ENCODE measurements around the gene GCNT4. TPM values are rescaled to one million over a fixed set of nuclear protein-coding genes. Genes with fewer than 3 reads are reported as not detected.
A peak's percentile ranks its signal among the peaks of the same experiment; 100 is the strongest.

Gene GCNT4
- total RNA-seq, 1 donor from 2014 or later, result 9.0 TPM

DNA sequence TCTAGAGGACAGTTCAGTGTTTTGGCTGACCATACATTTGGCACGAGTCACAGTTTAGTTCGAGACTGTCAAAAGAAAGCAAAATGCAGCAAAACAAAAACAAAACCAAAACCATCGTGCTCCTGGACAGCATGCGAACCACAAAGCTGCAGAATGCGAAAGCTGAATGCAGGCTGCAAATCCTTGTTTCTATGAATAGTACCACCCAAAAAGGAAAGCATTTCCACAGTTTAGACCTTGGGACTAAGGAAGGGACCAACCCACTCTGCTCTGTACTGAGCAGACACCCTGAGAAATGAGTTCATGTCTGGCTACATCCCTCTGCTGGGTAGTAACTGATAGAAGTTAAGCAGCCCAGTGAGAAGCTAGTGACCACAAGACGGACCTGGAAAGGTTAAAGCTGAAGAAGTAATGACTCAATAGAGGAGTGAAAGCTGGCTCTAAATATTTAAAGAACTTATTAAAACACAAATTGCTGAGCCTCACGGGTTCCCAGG lies 3.9 kb downstream of the GCNT4 start:
- no peak overlapping the region for H3K4me3 ChIP-seq (ENCODE audit: insufficient read depth, low read depth, low read length)
- peaks cover 16% of the 10 kb centered on the region for H3K36me3 Mint-ChIP-seq (ENCODE audit: low read depth, unreplicated experiment)
- no peaks in the 10 kb centered on the region for H3K27me3 Mint-ChIP-seq (ENCODE audit: low read depth, unreplicated experiment)
- H3K4me1 Mint-ChIP-seq (ENCODE audit: low read depth, unreplicated experiment), result peaks cover 60% of the 10 kb centered on the region
- H3K4me3 Mint-ChIP-seq (ENCODE audit: unreplicated experiment), result peak overlapping the region; percentile 51
- no peak for TF ChIP-seq CTCF (IDR thresholded peaks at IDR 0.05; ENCODE audit: insufficient read depth, low read depth, low read length)
- TF ChIP-seq EZH2 (IDR thresholded peaks at IDR 0.05; ENCODE audit: insufficient read depth, low read length), result no peak
- peak overlapping the region; percentile 91 for H3K27ac Mint-ChIP-seq (ENCODE audit: unreplicated experiment)
- no peaks in the 10 kb centered on the region for H3K9me3 ChIP-seq (ENCODE audit: insufficient read depth, low read depth, low read length)
- H3K4me1 ChIP-seq (ENCODE audit: insufficient read depth, low read length), result peaks cover 10% of the 10 kb centered on the region
- no peak overlapping the region for H3K9ac ChIP-seq (ENCODE audit: low read length)
- peak; percentile 71 for DNase-seq (ENCODE audit: low read depth)
- H3K27ac ChIP-seq (ENCODE audit: low read depth, low read length), result peak overlapping the region; percentile 1
- no peak overlapping the region for H2AFZ ChIP-seq (ENCODE audit: low read depth, low read length)
- no peaks in the 10 kb centered on the region for H3K36me3 ChIP-seq (ENCODE audit: insufficient read depth, low read length)
- no peaks in the 10 kb centered on the region for H3K27me3 ChIP-seq (ENCODE audit: insufficient read depth, low read length)
- peak overlapping the region; percentile 73 for H3K4me2 ChIP-seq (ENCODE audit: low read length)
- no peaks in the 10 kb centered on the region for H3K9me3 Mint-ChIP-seq (ENCODE audit: unreplicated experiment)
- H3K79me2 ChIP-seq (ENCODE audit: insufficient read depth, low read length), result peaks cover 20% of the 10 kb centered on the region
- H4K20me1 ChIP-seq (ENCODE audit: insufficient read depth, low read length), result no peaks in the 10 kb centered on the region
- no peak for FAIRE-seq

DNA sequence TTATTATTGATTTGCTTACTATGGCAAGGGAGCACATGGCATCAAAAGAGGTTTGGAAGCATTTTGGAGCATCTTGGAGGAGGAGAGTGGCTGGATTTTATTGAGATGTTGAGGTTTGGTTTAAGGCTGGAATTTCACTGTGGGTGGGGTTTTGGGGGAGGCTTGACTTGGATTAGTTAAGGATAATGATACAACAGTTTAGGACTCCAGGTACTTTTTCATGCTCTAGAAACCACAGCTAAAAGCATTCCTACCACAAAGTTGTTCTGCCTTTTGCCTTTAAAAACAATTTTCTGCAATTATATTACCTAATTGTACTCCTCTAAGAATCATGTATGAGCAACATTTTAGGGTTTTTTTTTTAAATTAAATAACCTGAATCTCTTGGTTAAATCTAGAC lies 5.0 kb downstream of the GCNT4 start:
- H3K36me3 ChIP-seq (ENCODE audit: insufficient read depth, low read length), result no peaks in the 10 kb centered on the region
- no peak overlapping the region for H3K4me3 ChIP-seq (ENCODE audit: insufficient read depth, low read depth, low read length)
- H3K4me1 ChIP-seq (ENCODE audit: insufficient read depth, low read length), result peaks cover 9% of the 10 kb centered on the region
- H3K4me1 Mint-ChIP-seq (ENCODE audit: low read depth, unreplicated experiment), result peaks cover 60% of the 10 kb centered on the region
- H3K27ac Mint-ChIP-seq (ENCODE audit: unreplicated experiment), result peak overlapping the region; percentile 86
- no peaks in the 10 kb centered on the region for H3K9me3 Mint-ChIP-seq (ENCODE audit: unreplicated experiment)
- no peaks in the 10 kb centered on the region for H3K9me3 ChIP-seq (ENCODE audit: insufficient read depth, low read depth, low read length)
- DNase-seq (ENCODE audit: low read depth) (no peak), FAIRE-seq (no peak)
- H3K4me2 ChIP-seq (ENCODE audit: low read length), result no peak overlapping the region
- H3K9ac ChIP-seq (ENCODE audit: low read length), result no peak overlapping the region
- no peak overlapping the region for H3K4me3 Mint-ChIP-seq (ENCODE audit: unreplicated experiment)
- H3K27me3 ChIP-seq (ENCODE audit: insufficient read depth, low read length), result no peaks in the 10 kb centered on the region
- TF ChIP-seq CTCF (IDR thresholded peaks at IDR 0.05; ENCODE audit: insufficient read depth, low read depth, low read length) (no peak), EZH2 (IDR thresholded peaks at IDR 0.05; ENCODE audit: insufficient read depth, low read length) (no peak)
- H4K20me1 ChIP-seq (ENCODE audit: insufficient read depth, low read length), result no peaks in the 10 kb centered on the region
- H3K27ac ChIP-seq (ENCODE audit: low read depth, low read length), result no peak overlapping the region
- peaks cover 24% of the 10 kb centered on the region for H3K36me3 Mint-ChIP-seq (ENCODE audit: low read depth, unreplicated experiment)
- H2AFZ ChIP-seq (ENCODE audit: low read depth, low read length), result no peak overlapping the region
- no peaks in the 10 kb centered on the region for H3K27me3 Mint-ChIP-seq (ENCODE audit: low read depth, unreplicated experiment)
- H3K79me2 ChIP-seq (ENCODE audit: insufficient read depth, low read length), result peaks cover 20% of the 10 kb centered on the region

GRCh38 chr5:75046366-75047142 lies 5.8 kb downstream of the GCNT4 start:
- H3K4me1 Mint-ChIP-seq (ENCODE audit: low read depth, unreplicated experiment), result peaks cover 58% of the 10 kb centered on the region
- no peaks in the 10 kb centered on the region for H3K27me3 Mint-ChIP-seq (ENCODE audit: low read depth, unreplicated experiment)

More at GRCh38 chr5:75046366-75047142, 5.8 kb downstream of the GCNT4 start:
- Histone ChIP-seq H3K27ac (ENCODE audit: low read depth, low read length) (no peak overlapping the region), H3K4me2 (ENCODE audit: low read length) (no peak overlapping the region), H3K4me1 (ENCODE audit: insufficient read depth, low read length) (peaks cover 4% of the 10 kb centered on the region), H4K20me1 (ENCODE audit: insufficient read depth, low read length) (no peaks in the 10 kb centered on the region), H3K9ac (ENCODE audit: low read length) (no peak overlapping the region), H3K27me3 (ENCODE audit: insufficient read depth, low read length) (no peaks in the 10 kb centered on the region), H3K9me3 (ENCODE audit: insufficient read depth, low read depth, low read length) (no peaks in the 10 kb centered on the region), H3K36me3 (ENCODE audit: insufficient read depth, low read length) (no peaks in the 10 kb centered on the region), H3K4me3 (ENCODE audit: insufficient read depth, low read depth, low read length) (no peak overlapping the region), H3K79me2 (ENCODE audit: insufficient read depth, low read length) (peaks cover 14% of the 10 kb centered on the region), H2AFZ (ENCODE audit: low read depth, low read length) (no peak overlapping the region)
- FAIRE-seq, result no peak
- Mint-ChIP-seq H3K27ac (ENCODE audit: unreplicated experiment) (peak overlapping the region; percentile 86), H3K9me3 (ENCODE audit: unreplicated experiment) (no peaks in the 10 kb centered on the region), H3K36me3 (ENCODE audit: low read depth, unreplicated experiment) (peaks cover 26% of the 10 kb centered on the region), H3K4me3 (ENCODE audit: unreplicated experiment) (no peak overlapping the region)
- TF ChIP-seq EZH2 (IDR thresholded peaks at IDR 0.05; ENCODE audit: insufficient read depth, low read length), result no peak
- no peak for TF ChIP-seq CTCF (IDR thresholded peaks at IDR 0.05; ENCODE audit: insufficient read depth, low read depth, low read length)
- no peak for DNase-seq (ENCODE audit: low read depth)

All from astrocyte (in vitro differentiated cells and primary cell).